ENCODE measurements around the gene XRCC2.

DNA sequence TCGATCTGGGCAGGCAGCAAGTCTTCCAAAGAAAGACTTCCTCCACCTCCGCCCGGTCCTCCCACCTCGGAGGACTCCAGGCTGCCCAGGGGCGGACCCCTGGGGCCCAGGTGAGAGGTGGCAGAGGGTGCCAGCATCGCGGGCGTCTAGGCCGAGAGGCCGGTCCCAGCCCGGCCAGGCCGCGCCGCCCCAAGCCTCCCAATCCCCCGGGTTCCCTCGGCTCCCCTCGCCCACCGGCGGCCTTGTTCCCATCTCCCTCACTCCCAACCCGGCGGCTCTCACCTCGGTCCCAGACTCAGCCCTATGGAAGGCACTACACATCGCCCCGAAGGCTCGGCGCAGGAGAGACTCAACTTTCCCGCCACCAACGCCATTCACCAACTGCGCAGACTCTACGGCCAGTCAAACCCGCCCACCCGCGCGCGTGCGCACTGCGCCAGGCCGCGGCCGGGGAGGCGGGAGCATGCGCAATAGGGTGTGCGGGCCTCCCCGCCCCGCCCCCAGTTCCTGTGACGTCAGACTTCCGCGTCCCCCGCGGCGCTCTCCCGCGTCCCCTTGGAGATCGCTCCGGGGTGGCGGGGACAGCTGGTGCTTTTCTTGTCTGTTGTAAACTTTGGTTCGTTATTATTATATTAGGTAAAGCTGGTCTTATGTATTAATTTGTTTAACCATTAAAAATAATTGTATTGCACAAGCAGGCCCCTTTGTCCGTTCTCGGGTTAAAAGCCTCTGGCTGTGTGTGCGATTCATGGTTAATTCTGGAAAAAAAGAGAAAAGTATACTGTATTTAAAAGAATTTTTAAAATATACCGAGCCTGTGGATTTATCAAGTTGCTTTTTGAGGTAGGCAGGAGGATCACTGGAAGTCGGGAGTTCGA lies at the start of gene XRCC2:
- TF ChIP-seq CTCF (IDR thresholded peaks at IDR 0.05) (peak in 1 of 3 experiments; percentile 27), POLR2A (IDR thresholded peaks at IDR 0.05; ENCODE audit: low read depth) (peak; percentile 20), EP300 (IDR thresholded peaks at IDR 0.05) (no peak), POLR2AphosphoS5 (IDR thresholded peaks at IDR 0.05) (peak; percentile 93 to 98)
